Chondrocyte (in vitro differentiated cells): Measurements from ENCODE around the gene LAMP1. TPM values are rescaled to one million over a fixed set of nuclear protein-coding genes. Genes with fewer than 3 reads are reported as not detected.

Source experiments
- DNase-seq: peaks from one replicate; pipeline ENCODE4 v3.0.0; 2021; ENCODE audit warnings: mixed read lengths, low spot score
- H3K27ac Mint-ChIP-seq: one replicate; pipeline ENCODE4 v1.8.0; 2021; ENCODE audit warnings: mild to moderate bottlenecking, moderate library complexity, mixed read lengths; ENCODE audit not compliant: unreplicated experiment
- H3K27me3 Mint-ChIP-seq: 2 replicates; pipeline ENCODE4 v1.8.0; 2021; ENCODE audit warnings: low read depth, mixed read lengths
- H3K36me3 Mint-ChIP-seq: 2 replicates; pipeline ENCODE4 v1.8.0; 2021; ENCODE audit warnings: low read depth, mixed read lengths
- H3K4me1 Mint-ChIP-seq: 2 replicates; pipeline ENCODE4 v1.8.0; 2021; ENCODE audit warnings: low read depth, mild to moderate bottlenecking, mixed read lengths
- H3K4me3 Mint-ChIP-seq: one replicate; pipeline ENCODE4 v1.8.0; 2021; ENCODE audit warnings: mild to moderate bottlenecking, moderate library complexity, mixed read lengths; ENCODE audit not compliant: unreplicated experiment
- H3K9me3 Mint-ChIP-seq: 2 replicates; pipeline ENCODE4 v1.8.0; 2021; ENCODE audit warnings: low read depth, mixed read lengths
- total RNA-seq: library from RNA; stranded (reverse); gene quantifications from 3 replicates; pipeline ENCODE4 v1.2.1, GENCODE V29; 2021
- TF ChIP-seq, protein P1 (sequence below): fragments of 200-600 bp; sonication (generic); IDR thresholded peaks from 2 replicates; pipeline ENCODE4 v1.5.0; 2021; ENCODE audit warnings: antibody characterized with exemption, mild to moderate bottlenecking, moderate library complexity

The LAMP1 gene
- total RNA-seq, 1 donor from 2014 or later: 332 TPM

DNA sequence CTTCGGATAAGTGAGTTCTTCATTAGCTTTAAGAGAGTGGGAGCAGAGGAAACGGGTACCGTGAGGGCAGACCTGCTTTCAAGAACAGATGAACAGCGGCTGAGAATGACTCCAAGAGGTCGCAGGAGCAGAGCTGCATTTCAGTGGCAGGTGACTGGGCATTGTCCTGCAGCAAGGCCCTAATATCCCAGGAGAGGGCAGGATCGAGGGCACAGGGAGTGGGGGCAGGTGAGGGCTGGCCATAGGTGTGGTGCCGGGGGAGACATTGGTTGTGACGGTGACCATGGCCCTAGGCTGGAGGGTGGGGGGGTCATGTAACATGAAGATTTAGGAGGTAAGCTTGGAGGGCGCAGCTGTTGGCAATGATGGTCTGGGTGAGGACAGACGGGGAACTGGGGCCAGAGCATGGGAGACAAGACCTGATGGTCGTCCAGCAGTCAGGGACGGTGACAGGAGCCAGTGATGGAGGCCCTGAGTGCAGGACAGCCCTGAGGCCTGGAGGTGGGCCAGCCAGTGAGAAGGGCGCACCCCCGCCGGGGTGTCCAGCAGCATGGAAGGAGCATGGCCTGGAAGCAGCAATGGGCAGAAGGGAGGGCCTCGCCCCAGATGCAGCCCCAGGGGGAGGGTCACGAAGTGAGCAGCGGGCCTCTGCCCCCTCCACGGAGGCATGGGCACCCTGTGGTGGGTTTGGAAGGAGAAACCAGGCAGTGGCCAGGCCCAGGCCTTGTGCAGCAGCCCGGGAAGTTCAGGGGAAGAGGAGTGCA, 29.2 kb upstream of the LAMP1 start:
- no peak overlapping the region for H3K27ac Mint-ChIP-seq

DNA sequence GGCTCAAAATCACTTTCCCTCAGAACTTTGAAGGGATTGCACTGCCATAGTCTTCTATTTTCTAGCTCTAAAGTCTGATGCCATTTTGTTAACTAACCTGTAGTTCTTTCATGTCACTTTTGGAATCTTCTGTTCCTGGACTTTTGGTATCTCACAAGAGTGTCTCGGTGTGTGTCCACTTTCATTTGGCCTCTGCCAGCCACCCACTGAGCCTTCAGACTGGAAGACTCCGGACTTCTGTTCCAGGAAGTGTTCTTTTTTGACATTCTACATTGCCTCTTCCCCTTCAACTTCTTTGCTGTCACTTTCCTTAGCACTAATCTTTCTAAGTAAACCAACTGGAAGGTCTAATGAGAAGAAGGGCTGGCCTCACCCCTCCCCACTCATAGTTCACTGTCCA, 25.0 kb upstream of the LAMP1 start:
- no peaks in the 10 kb centered on the region for H3K9me3 Mint-ChIP-seq
- H3K27me3 Mint-ChIP-seq: no peaks in the 10 kb centered on the region
- peaks cover 11% of the 10 kb centered on the region for H3K36me3 Mint-ChIP-seq
- TF ChIP-seq, protein P1, sequence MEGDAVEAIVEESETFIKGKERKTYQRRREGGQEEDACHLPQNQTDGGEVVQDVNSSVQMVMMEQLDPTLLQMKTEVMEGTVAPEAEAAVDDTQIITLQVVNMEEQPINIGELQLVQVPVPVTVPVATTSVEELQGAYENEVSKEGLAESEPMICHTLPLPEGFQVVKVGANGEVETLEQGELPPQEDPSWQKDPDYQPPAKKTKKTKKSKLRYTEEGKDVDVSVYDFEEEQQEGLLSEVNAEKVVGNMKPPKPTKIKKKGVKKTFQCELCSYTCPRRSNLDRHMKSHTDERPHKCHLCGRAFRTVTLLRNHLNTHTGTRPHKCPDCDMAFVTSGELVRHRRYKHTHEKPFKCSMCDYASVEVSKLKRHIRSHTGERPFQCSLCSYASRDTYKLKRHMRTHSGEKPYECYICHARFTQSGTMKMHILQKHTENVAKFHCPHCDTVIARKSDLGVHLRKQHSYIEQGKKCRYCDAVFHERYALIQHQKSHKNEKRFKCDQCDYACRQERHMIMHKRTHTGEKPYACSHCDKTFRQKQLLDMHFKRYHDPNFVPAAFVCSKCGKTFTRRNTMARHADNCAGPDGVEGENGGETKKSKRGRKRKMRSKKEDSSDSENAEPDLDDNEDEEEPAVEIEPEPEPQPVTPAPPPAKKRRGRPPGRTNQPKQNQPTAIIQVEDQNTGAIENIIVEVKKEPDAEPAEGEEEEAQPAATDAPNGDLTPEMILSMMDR: no peak
- H3K4me3 Mint-ChIP-seq: no peak overlapping the region
- H3K27ac Mint-ChIP-seq: no peak overlapping the region
- DNase-seq: no peak
- H3K4me1 Mint-ChIP-seq: peaks cover 27% of the 10 kb centered on the region

More for the DNA sequence above, 29.2 kb upstream of the LAMP1 start:
- no peaks in the 10 kb centered on the region for H3K27me3 Mint-ChIP-seq
- DNase-seq: no peak
- no peaks in the 10 kb centered on the region for H3K9me3 Mint-ChIP-seq
- H3K4me1 Mint-ChIP-seq: no peaks in the 10 kb centered on the region
- TF ChIP-seq, protein P1: no peak
- peaks cover 21% of the 10 kb centered on the region for H3K36me3 Mint-ChIP-seq
- no peak overlapping the region for H3K4me3 Mint-ChIP-seq

DNA sequence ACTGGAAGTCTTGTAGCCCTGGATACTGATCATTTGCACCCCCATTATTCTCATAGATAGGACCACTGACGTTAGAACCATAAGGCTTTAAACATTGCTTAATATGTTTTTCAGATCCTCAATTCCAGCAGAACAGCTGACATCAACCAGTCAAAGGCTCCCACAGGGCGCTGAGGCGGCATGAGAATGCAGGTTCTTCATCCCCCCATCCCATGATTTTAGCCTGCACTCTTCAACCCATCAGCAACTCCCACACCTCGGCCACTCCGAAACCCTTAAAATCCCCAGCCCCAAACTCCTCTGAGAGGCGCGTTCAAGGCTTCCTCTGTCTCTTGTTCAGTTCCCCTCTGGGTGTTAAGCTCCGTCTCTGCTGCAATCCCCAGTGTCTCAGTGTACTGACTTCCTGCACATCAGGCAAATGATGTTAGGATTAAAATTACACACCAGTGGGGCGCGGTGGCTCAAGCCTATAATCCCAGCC, 24.3 kb upstream of the LAMP1 start:
- Mint-ChIP-seq H3K27ac (no peak overlapping the region), H3K9me3 (no peaks in the 10 kb centered on the region), H3K27me3 (no peaks in the 10 kb centered on the region), H3K4me3 (no peak overlapping the region), H3K4me1 (peaks cover 27% of the 10 kb centered on the region), H3K36me3 (peaks cover 8% of the 10 kb centered on the region)
- no peak for DNase-seq
- TF ChIP-seq, protein P1: no peak

DNA sequence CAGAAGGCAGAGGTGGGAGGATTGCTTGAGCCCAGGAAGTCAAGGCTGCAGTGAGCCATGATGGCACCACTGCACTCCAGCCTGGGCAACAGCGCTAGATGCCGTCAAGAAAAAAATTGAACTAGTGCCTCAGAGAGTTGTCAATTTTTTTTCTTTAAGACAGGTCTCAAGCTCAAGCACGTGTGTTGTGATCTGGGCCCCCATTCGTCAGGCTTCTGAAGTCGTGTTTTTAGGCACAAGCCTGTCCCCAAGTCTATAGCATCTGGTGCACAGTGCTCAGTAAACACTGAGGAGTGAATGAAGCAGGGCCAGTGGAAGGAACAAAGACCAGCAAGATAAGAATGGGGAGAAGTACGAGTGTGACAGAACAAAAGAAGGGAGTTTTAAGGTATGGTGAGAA, 23.7 kb upstream of the LAMP1 start:
- H3K4me1 Mint-ChIP-seq: peaks cover 27% of the 10 kb centered on the region
- no peak overlapping the region for H3K4me3 Mint-ChIP-seq
- H3K27ac Mint-ChIP-seq: peak overlapping the region; percentile 95

DNA sequence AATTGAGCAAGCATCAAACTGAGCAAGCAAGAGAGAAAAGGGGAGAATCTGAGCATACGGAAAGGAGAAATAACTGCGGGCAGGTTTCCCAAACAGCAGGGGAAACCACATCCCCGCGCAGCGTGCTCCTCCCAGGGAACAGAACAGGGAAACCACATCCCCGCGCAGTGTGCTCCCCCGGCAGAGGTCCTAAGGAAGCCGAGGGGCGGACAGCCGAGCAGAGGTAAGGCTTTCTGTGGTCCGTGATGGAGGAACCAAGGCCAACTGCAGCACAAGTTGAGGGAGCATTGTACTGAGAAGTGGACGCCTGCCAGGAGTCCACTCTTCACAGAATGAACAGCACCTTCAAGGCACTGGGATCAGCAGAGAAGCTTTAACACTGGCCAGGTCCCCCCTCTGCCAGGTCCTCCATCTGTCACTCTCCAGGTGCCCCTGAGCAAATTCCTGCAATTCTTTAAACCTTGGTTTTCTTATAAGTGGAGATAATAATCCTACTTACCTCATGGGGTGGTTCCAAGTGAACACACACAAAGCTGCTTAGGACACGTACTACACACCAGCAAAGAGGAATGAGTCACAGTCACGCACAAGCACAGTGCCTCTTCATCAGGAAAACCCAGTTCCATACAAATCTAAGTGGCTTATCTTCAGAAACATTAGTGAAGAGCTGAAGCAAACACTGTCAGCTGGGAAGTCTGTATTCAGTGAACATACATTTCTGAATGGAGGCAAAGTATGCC, 23.0 kb upstream of the LAMP1 start:
- no peak for DNase-seq
- Mint-ChIP-seq H3K4me1 (peaks cover 27% of the 10 kb centered on the region), H3K36me3 (peaks cover 5% of the 10 kb centered on the region), H3K27me3 (no peaks in the 10 kb centered on the region), H3K4me3 (no peak overlapping the region), H3K27ac (peak overlapping the region; percentile 95), H3K9me3 (no peaks in the 10 kb centered on the region)
- TF ChIP-seq, protein P1: no peak

More for the DNA sequence above, 23.7 kb upstream of the LAMP1 start:
- DNase-seq: no peak
- Mint-ChIP-seq H3K27me3 (no peaks in the 10 kb centered on the region), H3K9me3 (no peaks in the 10 kb centered on the region), H3K36me3 (peaks cover 4% of the 10 kb centered on the region)
- TF ChIP-seq, protein P1: no peak
